K562 (cell line): ENCODE data around the gene LCN12. TPM values are rescaled to one million over a fixed set of nuclear protein-coding genes. Genes with fewer than 3 reads are reported as not detected.

Experiments
- ATAC-seq: fragments of 200-7000 bp; cut with Tn5 transposase; 3 replicates; pipeline ENCODE4 v1.9.1; 2020; ENCODE audit warnings: moderate library complexity
- BruUV-seq: library from RNA; stranded (reverse); fragments of 400-500 nt; replicated peaks from 2 replicates; lab custom pipeline; 2021; lab: Mats Ljungman, UMichigan
- CTCF ChIA-PET: fragments of 300-600 bp; formaldehyde crosslinking; extraction: SDS; loops from one replicate; lab custom pipeline; 2021; ENCODE audit warnings: low intra/inter-chr PET ratio; lab: Yijun Ruan, JAX
- POLR2A ChIA-PET: fragments of 300-600, 350-650 bp; sonication (Branson Sonifier 250); formaldehyde crosslinking; extraction: SDS; loops from one replicate; lab custom pipeline; 2021; ENCODE audit warnings: antibody characterized with exemption, inconsistent platforms; lab: Yijun Ruan, JAX
- DNase-seq, 4 experiments: peaks; one replicate each; pipeline versions ENCODE4 v3.0.0 to v3.0.0-alpha.2; 2011 to 2018; ENCODE audit warnings: low spot score in 3 of 4, mixed read lengths in 3 of 4; ENCODE audit errors: extremely low read depth in 1 of 4
- FAIRE-seq: peaks from 2 replicates; lab custom pipeline; 2011; peaks lifted over from hg19 to GRCh38; lab: Jason Lieb, UNC
- H2AFZ ChIP-seq: 2 replicates; pipeline ENCODE4 v1.6.0; 2011; ENCODE audit warnings: low read depth, low read length, control low read depth, inconsistent platforms
- H3K27ac ChIP-seq: fragments of 200-600 bp; 3 replicates; pipeline ENCODE4 v1.8.0; 2011; ENCODE audit warnings: low read depth, mild to moderate bottlenecking, control low read depth, inconsistent platforms, low read length, moderate library complexity, mixed read lengths; ENCODE audit errors: extremely low read depth
- H3K27me3 ChIP-seq, 2 experiments: fragments of 300-600 bp in 1 of 2; 2 replicates in 1 of 2; 3 replicates in 1 of 2; pipeline versions ENCODE4 v1.6.0 to v1.8.0; 2011; ENCODE audit warnings: inconsistent platforms in 2 of 2, low read length in 2 of 2, mild to moderate bottlenecking in 1 of 2, mixed read lengths in 1 of 2, moderate library complexity in 1 of 2; ENCODE audit not compliant: control insufficient read depth in 2 of 2, insufficient read depth in 2 of 2
- H3K36me3 ChIP-seq: fragments of 300-600 bp; 3 replicates; pipeline ENCODE4 v1.8.0; 2011; ENCODE audit warnings: mild to moderate bottlenecking, low read length, inconsistent platforms; ENCODE audit not compliant: control insufficient read depth, insufficient read depth
- H3K4me1 ChIP-seq, 2 experiments: fragments of 200-600 bp in 1 of 2; replicated peaks in 1 of 2; 2 replicates in 1 of 2; 3 replicates in 1 of 2; pipeline versions ENCODE4 v1.5.1 to v1.8.0; 2011; ENCODE audit warnings: inconsistent platforms in 2 of 2, low read length in 2 of 2, mild to moderate bottlenecking in 1 of 2, mixed read lengths in 1 of 2, moderate library complexity in 1 of 2; ENCODE audit not compliant: control insufficient read depth in 2 of 2, insufficient read depth in 2 of 2
- H3K4me2 ChIP-seq: 2 replicates; pipeline ENCODE4 v1.6.1; 2011; ENCODE audit warnings: low read length, control low read depth, inconsistent platforms, mixed read lengths; ENCODE audit not compliant: insufficient read depth
- H3K4me3 ChIP-seq: fragments of 200-600 bp; sonication (generic), shearing (Covaris generic); 2 replicates; pipeline ENCODE4 v1.5.1; 2016; ENCODE audit warnings: control low read depth, inconsistent platforms
- H3K79me2 ChIP-seq: fragments of 200-600 bp; 3 replicates; pipeline ENCODE4 v1.8.0; 2011; ENCODE audit warnings: low read length, inconsistent platforms; ENCODE audit not compliant: control insufficient read depth, insufficient read depth
- H3K9ac ChIP-seq, 2 experiments: 2 replicates each; pipeline versions ENCODE4 v1.6.0 to v1.6.1; 2011; ENCODE audit warnings: low read depth in 2 of 2, low read length in 2 of 2, control low read depth in 1 of 2, inconsistent platforms in 1 of 2, mild to moderate bottlenecking in 1 of 2, mixed read lengths in 1 of 2; ENCODE audit not compliant: insufficient read depth in 1 of 2
- H3K9me1 ChIP-seq: one replicate; pipeline ENCODE4 v1.6.0; 2011; ENCODE audit warnings: inconsistent platforms, mild to moderate bottlenecking, low read length, moderate library complexity; ENCODE audit not compliant: control insufficient read depth, insufficient read depth
- H3K9me3 ChIP-seq: replicated peaks from 2 replicates; pipeline ENCODE4 v1.5.1; 2011; ENCODE audit warnings: low read depth, low read length, inconsistent platforms; ENCODE audit not compliant: control insufficient read depth, insufficient read depth
- H4K20me1 ChIP-seq: replicated peaks from 2 replicates; pipeline ENCODE4 v1.6.1; 2011; ENCODE audit warnings: low read length, inconsistent platforms, mixed read lengths; ENCODE audit not compliant: control insufficient read depth, insufficient read depth
- ATF2 ChIP-seq: sonication (generic); formaldehyde crosslinking; IDR thresholded peaks from 2 replicates; pipeline ENCODE4 v1.8.1; 2022; ENCODE audit warnings: missing genetic modification reagents
- CEBPZ ChIP-seq: fragments of 150-350 bp; IDR thresholded peaks from 2 replicates; pipeline ENCODE4 v1.6.1; 2014; ENCODE audit warnings: low read depth, mild to moderate bottlenecking, low read length, borderline replicate concordance
- CREM ChIP-seq: IDR thresholded peaks from 2 replicates; pipeline ENCODE4 v1.6.1; 2014; ENCODE audit warnings: antibody characterized with exemption, low read depth
- MAFF ChIP-seq: IDR thresholded peaks from 2 replicates; pipeline ENCODE4 v1.6.1; 2012; ENCODE audit warnings: low read length, improper control_type of control experiment
- PHB2 ChIP-seq: fragments of 450-650 bp; IDR thresholded peaks from 2 replicates; pipeline ENCODE4 v1.6.1; 2017; ENCODE audit warnings: low read depth
- RBFOX2 ChIP-seq: fragments of 200-400 bp; formaldehyde crosslinking; IDR thresholded peaks from 2 replicates; pipeline ENCODE4 v1.6.1; 2017; ENCODE audit warnings: low read depth, mild to moderate bottlenecking, low read length, moderate library complexity
- RFX5 ChIP-seq: IDR thresholded peaks from 2 replicates; pipeline ENCODE4 v1.6.1; 2011; ENCODE audit warnings: low read depth, mild to moderate bottlenecking, improper control_type of control experiment, low read length
- RFX7 ChIP-seq: fragments of 250-450 bp; sonication (Bioruptor Pico); IDR thresholded peaks from 2 replicates; pipeline ENCODE4 v1.5.1; 2021; ENCODE audit warnings: mild to moderate bottlenecking
- SMARCA5 ChIP-seq: fragments of 450-650 bp; IDR thresholded peaks from 2 replicates; pipeline ENCODE4 v1.6.1; 2016
- SRF ChIP-seq, 2 experiments: fragments of 250-450, 450-650 bp in 1 of 2; sonication (Bioruptor Pico) in 1 of 2; sonication (generic) in 1 of 2; formaldehyde crosslinking; IDR thresholded peaks; 2 replicates each; pipeline versions ENCODE4 v1.5.0 to v1.5.1; 2020 to 2022; ENCODE audit warnings: mild to moderate bottlenecking in 1 of 2, missing genetic modification reagents in 1 of 2
- SRSF7 ChIP-seq: fragments of 200-400 bp; formaldehyde crosslinking; optimal IDR thresholded peaks from 2 replicates; pipeline ENCODE3; 2017; ENCODE audit warnings: mild to moderate bottlenecking, low read depth, low read length
- STAG1 ChIP-seq: sonication (generic); formaldehyde crosslinking; IDR thresholded peaks from 2 replicates; pipeline ENCODE4 v1.5.0; 2020; ENCODE audit warnings: missing genetic modification reagents, borderline replicate concordance
- TAF1 ChIP-seq: IDR thresholded peaks from 2 replicates; pipeline ENCODE4 v1.6.1; 2011; ENCODE audit warnings: mild to moderate bottlenecking, low read length, moderate library complexity; ENCODE audit not compliant: insufficient read depth, control insufficient read depth, severe bottlenecking; ENCODE audit errors: extremely low read depth
- TAF9B ChIP-seq: fragments of 450-650 bp; IDR thresholded peaks from 2 replicates; pipeline ENCODE4 v1.6.1; 2018; ENCODE audit warnings: mild to moderate bottlenecking; ENCODE audit not compliant: partially characterized antibody
- ZHX1 ChIP-seq: fragments of 150-350 bp; conservative IDR thresholded peaks from 2 replicates; pipeline ENCODE4 v1.6.1; 2014; ENCODE audit warnings: low read length
- WGBS: fragments of 100-300 bp; shearing (Covaris generic); methylation state at CpG from one replicate; pipeline ENCODE4 v1.1.6; 2016; ENCODE audit warnings: low coverage, mixed read lengths; ENCODE audit not compliant: insufficient coverage; ENCODE audit errors: missing lambda C conversion rate; 5-methylcytosine and 5-hydroxymethylcytosine counted together
- in situ Hi-C: fragments of 300-500 bp; cut with MboI; formaldehyde crosslinking; loops from 4 replicates; pipeline ENCODE4 v1.15.0; 2018; ENCODE audit warnings: inconsistent platforms, mixed read lengths
- intact Hi-C: fragments of 100-400 bp; cut with micrococcal nuclease; formaldehyde crosslinking; loops from 2 replicates; pipeline ENCODE4 v1.14.2; 2022
- polyA plus RNA-seq, 8 experiments: library from polyadenylated mRNA; depleted of rRNA in 4 of 8; stranded (reverse) in 5 of 8; unstranded in 3 of 8; fragments of >200 nt; fragmentation: Nextera tagmentation in 2 of 8; fragmentation: Illumina TruSeq in 1 of 8; extraction: Ambion mirVana in 2 of 8; extraction: Trizol in 1 of 8; gene quantifications; 2 replicates each; pipeline versions ENCODE4 v1.2.1 to v1.2.3, GENCODE V29; 2011 to 2014; ENCODE audit warnings: inconsistent platforms in 1 of 8, missing spikeins in 1 of 8
- total RNA-seq, 7 experiments: library from RNA; depleted of rRNA in 6 of 7; stranded (reverse); fragments of >200 nt in 6 of 7; fragmentation: Illumina TruSeq in 2 of 7; extraction: Trizol in 2 of 7; gene quantifications; 2 replicates each; pipeline versions ENCODE4 v1.2.1 to v1.2.3, GENCODE V29; 2011 to 2021; ENCODE audit warnings: low replicate concordance in 1 of 7

The LCN12 gene
- total and polyA plus RNA-seq, 9 of the 15 experiments (the other 6 are each of a cell fraction or from before 2014, with no cell fraction given) = 0.05 TPM; not detected in 8

GRCh38 chr9:136985853-136986252, 33.8 kb downstream of the LCN12 start:
- WGBS = 73% methylated on average over 11 of the region's 33 CpGs
- CTCF ChIA-PET = no interaction called here
- Histone ChIP-seq H3K36me3 (no peaks in the 10 kb centered on the region), H2AFZ (no peak overlapping the region), H3K4me2 (no peak overlapping the region), H4K20me1 (no peaks in the 10 kb centered on the region), H3K79me2 (no peaks in the 10 kb centered on the region), H3K9me1 (no peaks in the 10 kb centered on the region), H3K9me3 (peaks cover 1% of the 10 kb centered on the region), H3K27me3 (no peaks in the 10 kb centered on the region), H3K4me3 (no peak overlapping the region), H3K27ac (no peak overlapping the region), H3K9ac (no peak overlapping the region), H3K4me1 (peaks cover 0 to 50% of the 10 kb centered on the region in 2 experiments; a peak in 4 of 5 replicates)
- FAIRE-seq = no peak
- DNase-seq = no peak
- in situ Hi-C loops (no loop called here), intact Hi-C loops (no loop called here)
- BruUV-seq = no TSS peak
- POLR2A ChIA-PET = no interaction called here
- ATAC-seq = no peak
- TF ChIP-seq CEBPZ (no peak), SRSF7 (no peak), RFX5 (no peak), RBFOX2 (no peak), ZHX1 (no peak), CREM (no peak), SRF (CRISPR knock-in tag; IDR thresholded peaks at IDR 0.05) (no peak), RFX7 (CRISPR knock-in tag) (no peak), TAF1 (no peak), MAFF (no peak), ATF2 (no peak), TAF9B (no peak), STAG1 (no peak), PHB2 (no peak), SMARCA5 (no peak)
